A673 (cell line): ENCODE data around the gene HMGXB3. TPM values are rescaled to one million over a fixed set of nuclear protein-coding genes. Genes with fewer than 3 reads are reported as not detected.

Source experiments
- BruUV-seq: library from RNA; stranded (reverse); fragments of 400-500 nt; replicated peaks from 2 replicates; lab custom pipeline; 2021; lab: Mats Ljungman, UMichigan
- CTCF ChIA-PET: fragments of 300-600 bp; sonication (Branson Sonifier 250); formaldehyde crosslinking; loops from one replicate; lab custom pipeline; 2022; ENCODE audit warnings: antibody characterized with exemption; lab: Charles Lee
- POLR2A ChIA-PET: fragments of 300-600 bp; sonication (Branson Sonifier 250); formaldehyde crosslinking; loops from one replicate; lab custom pipeline; 2022; ENCODE audit warnings: antibody characterized with exemption; ENCODE audit not compliant: low non-redundant PET; lab: Charles Lee
- DNase-seq: peaks from one replicate; pipeline ENCODE4 v3.0.0-alpha.2; 2015; ENCODE audit warnings: low spot score
- H3K27ac ChIP-seq: fragments of 200-600 bp; sonication (generic); 2 replicates; pipeline ENCODE4 v1.5.1; 2016; ENCODE audit warnings: mixed run types, low read depth, mild to moderate bottlenecking, mixed read lengths, antibody characterized with exemption, low read length; ENCODE audit not compliant: poor library complexity, severe bottlenecking
- H3K27me3 ChIP-seq: fragments of 200-600 bp; sonication (generic); replicated peaks from 2 replicates; pipeline ENCODE4 v1.6.1; 2017; ENCODE audit warnings: mixed run types, low read depth, mild to moderate bottlenecking, mixed read lengths, antibody characterized with exemption, low read length; ENCODE audit not compliant: insufficient read depth, poor library complexity
- H3K36me3 ChIP-seq: fragments of 200-600 bp; sonication (generic); 2 replicates; pipeline ENCODE4 v1.6.1; 2016; ENCODE audit warnings: mixed run types, mild to moderate bottlenecking, mixed read lengths, antibody characterized with exemption, low read length; ENCODE audit not compliant: insufficient read depth, poor library complexity, severe bottlenecking
- H3K4me1 ChIP-seq: fragments of 200-600 bp; sonication (generic); 2 replicates; pipeline ENCODE4 v1.6.1; 2017; ENCODE audit warnings: mixed run types, mild to moderate bottlenecking, mixed read lengths, antibody characterized with exemption, low read length; ENCODE audit not compliant: insufficient read depth, poor library complexity, severe bottlenecking
- H3K4me3 ChIP-seq: fragments of 200-600 bp; sonication (generic); 2 replicates; pipeline ENCODE4 v1.5.1; 2016; ENCODE audit warnings: low read depth, mixed run types, mild to moderate bottlenecking, mixed read lengths, low read length; ENCODE audit not compliant: poor library complexity, severe bottlenecking
- H3K9me3 ChIP-seq: fragments of 200-600 bp; sonication (generic); 2 replicates; pipeline ENCODE4 v1.6.1; 2016; ENCODE audit warnings: mixed run types, low read depth, mild to moderate bottlenecking, mixed read lengths, antibody characterized with exemption, low read length; ENCODE audit not compliant: poor library complexity, severe bottlenecking
- CTCF ChIP-seq: fragments of 300-800, 200-600 bp; sonication (generic); conservative IDR thresholded peaks from 2 replicates; pipeline ENCODE4 v1.5.1; 2017; ENCODE audit warnings: low read depth, mild to moderate bottlenecking, antibody characterized with exemption, low read length, moderate library complexity, mixed read lengths
- EZH2 ChIP-seq: fragments of 200-600 bp; sonication (generic); IDR thresholded peaks from 2 replicates; pipeline ENCODE4 v1.6.1; 2017; ENCODE audit warnings: borderline replicate concordance, low read depth, mild to moderate bottlenecking, mixed read lengths, antibody characterized with exemption, low read length; ENCODE audit not compliant: poor library complexity, severe bottlenecking
- intact Hi-C: fragments of 100-400 bp; cut with micrococcal nuclease; formaldehyde crosslinking; loops from one replicate; pipeline ENCODE4 v1.10.0; 2022; ENCODE audit not compliant: unreplicated experiment
- total RNA-seq: library from RNA; stranded (reverse); gene quantifications from 2 replicates; pipeline ENCODE4 v1.2.3, GENCODE V29; 2021

Gene HMGXB3
- total RNA-seq, 1 experiment from 2014 or later = 52.6 TPM

GRCh38 chr5:150080696-150081435 lies 80.3 kb downstream of the HMGXB3 start:
- Histone ChIP-seq H3K27ac (no peak overlapping the region), H3K36me3 (no peaks in the 10 kb centered on the region), H3K4me1 (no peaks in the 10 kb centered on the region), H3K4me3 (no peak overlapping the region), H3K27me3 (no peaks in the 10 kb centered on the region), H3K9me3 (no peaks in the 10 kb centered on the region)
- DNase-seq = no peak
- TF ChIP-seq EZH2 (no peak), CTCF (no peak)
- no TSS peak for BruUV-seq
- CTCF ChIA-PET = no interaction called here
- POLR2A ChIA-PET = no interaction called here
- intact Hi-C loops = no loop called here

- H3K36me3 ChIP-seq = no peaks in the 10 kb centered on the region
- intact Hi-C loops = no loop called here
These were observed 81.2 kb downstream of the HMGXB3 start for GRCh38 chr5:150081541-150082283.

GRCh38 chr5:150082374-150082773 lies 81.8 kb downstream of the HMGXB3 start:
- no peak overlapping the region for H3K27ac ChIP-seq
- ChIA-PET CTCF (no interaction called here), POLR2A (no interaction called here)
- TF ChIP-seq EZH2 = no peak
- no peak for TF ChIP-seq CTCF
- no peak for DNase-seq
- no peaks in the 10 kb centered on the region for H3K4me1 ChIP-seq
- no peaks in the 10 kb centered on the region for H3K36me3 ChIP-seq
- BruUV-seq = no TSS peak
- no peaks in the 10 kb centered on the region for H3K9me3 ChIP-seq
- H3K4me3 ChIP-seq = no peak overlapping the region
- intact Hi-C loops = no loop called here
- no peaks in the 10 kb centered on the region for H3K27me3 ChIP-seq

More at GRCh38 chr5:150081541-150082283, 81.2 kb downstream of the HMGXB3 start:
- ChIA-PET POLR2A (no interaction called here), CTCF (no interaction called here)
- Histone ChIP-seq H3K27me3 (no peaks in the 10 kb centered on the region), H3K4me3 (no peak overlapping the region), H3K9me3 (no peaks in the 10 kb centered on the region), H3K27ac (no peak overlapping the region), H3K4me1 (no peaks in the 10 kb centered on the region)
- TF ChIP-seq CTCF (no peak), EZH2 (no peak)
- DNase-seq = no peak
- no TSS peak for BruUV-seq
